Duodenal mucosa (tissue), 2 donors: Measurements from ENCODE around the gene EXD3.

ENCODE experiments used
- H3K27ac ChIP-seq: one replicate; pipeline ENCODE4 v1.7.0; 2013; ENCODE audit warnings: low read depth, low read length
- H3K27me3 ChIP-seq, 2 donors: one replicate each; pipeline ENCODE4 v1.7.0; 2013; ENCODE audit warnings: low read length in 2 of 2, control low read depth in 1 of 2; ENCODE audit not compliant: insufficient read depth in 2 of 2, control insufficient read depth in 1 of 2
- H3K36me3 ChIP-seq, 2 donors: one replicate each; pipeline ENCODE4 v1.7.0; 2013; ENCODE audit warnings: low read length in 2 of 2, control low read depth in 1 of 2; ENCODE audit not compliant: insufficient read depth in 2 of 2, control insufficient read depth in 1 of 2
- H3K4me1 ChIP-seq, 2 donors: one replicate each; pipeline ENCODE4 v1.7.0; 2013; ENCODE audit warnings: low read length in 2 of 2, control low read depth in 1 of 2; ENCODE audit not compliant: insufficient read depth in 2 of 2, control insufficient read depth in 1 of 2
- H3K4me3 ChIP-seq, 2 donors: one replicate each; pipeline ENCODE4 v1.7.0; 2013; ENCODE audit warnings: low read length in 2 of 2, low read depth in 1 of 2
- H3K9ac ChIP-seq, 2 donors: one replicate each; pipeline ENCODE4 v1.7.0; 2013; ENCODE audit warnings: low read length in 2 of 2, low read depth in 1 of 2
- H3K9me3 ChIP-seq, 2 donors: one replicate each; pipeline ENCODE4 v1.7.0; 2013; ENCODE audit warnings: low read length in 2 of 2, control low read depth in 1 of 2; ENCODE audit not compliant: control insufficient read depth in 1 of 2

EXD3 gene

GRCh38 chr9:137398561-137399468 is 24.1 kb downstream of the EXD3 start:
- H3K4me3 ChIP-seq = no peak overlapping the region
- H3K27me3 ChIP-seq = no peaks in the 10 kb centered on the region
- no peaks in the 10 kb centered on the region for H3K9me3 ChIP-seq
- no peak overlapping the region for H3K9ac ChIP-seq
- no peak overlapping the region for H3K27ac ChIP-seq
- peaks cover 6 to 7% of the 10 kb centered on the region in 2 donors for H3K4me1 ChIP-seq
- no peaks in the 10 kb centered on the region for H3K36me3 ChIP-seq

GRCh38 chr9:137397675-137398423 is 25.1 kb downstream of the EXD3 start:
- no peaks in the 10 kb centered on the region for H3K36me3 ChIP-seq
- no peaks in the 10 kb centered on the region for H3K27me3 ChIP-seq
- peaks cover 6 to 7% of the 10 kb centered on the region in 2 donors for H3K4me1 ChIP-seq
- H3K27ac ChIP-seq = no peak overlapping the region
- H3K9ac ChIP-seq = no peak overlapping the region
- H3K9me3 ChIP-seq = no peaks in the 10 kb centered on the region
- H3K4me3 ChIP-seq = no peak overlapping the region

- Histone ChIP-seq H3K9ac (no peak overlapping the region), H3K4me1 (peaks cover 6 to 7% of the 10 kb centered on the region in 2 donors), H3K4me3 (no peak overlapping the region), H3K36me3 (peaks cover 0 to 5% of the 10 kb centered on the region in 2 donors), H3K9me3 (no peaks in the 10 kb centered on the region), H3K27ac (no peak overlapping the region), H3K27me3 (no peaks in the 10 kb centered on the region)
Observed at GRCh38 chr9:137396634-137397367, 26.2 kb downstream of the EXD3 start.

GRCh38 chr9:137396227-137396626 is 26.7 kb downstream of the EXD3 start:
- no peak overlapping the region for H3K4me3 ChIP-seq
- no peak overlapping the region for H3K9ac ChIP-seq
- no peaks in the 10 kb centered on the region for H3K27me3 ChIP-seq
- H3K27ac ChIP-seq = no peak overlapping the region
- H3K36me3 ChIP-seq = peaks cover 0 to 5% of the 10 kb centered on the region in 2 donors
- H3K4me1 ChIP-seq = peaks cover 6 to 8% of the 10 kb centered on the region in 2 donors
- no peaks in the 10 kb centered on the region for H3K9me3 ChIP-seq

- no peak overlapping the region for H3K4me3 ChIP-seq
- peaks cover 0 to 5% of the 10 kb centered on the region in 2 donors for H3K36me3 ChIP-seq
- H3K27me3 ChIP-seq = no peaks in the 10 kb centered on the region
- no peak overlapping the region for H3K9ac ChIP-seq
- no peaks in the 10 kb centered on the region for H3K9me3 ChIP-seq
- no peak overlapping the region for H3K27ac ChIP-seq
- peaks cover 6 to 10% of the 10 kb centered on the region in 2 donors for H3K4me1 ChIP-seq
Observed at GRCh38 chr9:137395666-137396010, 27.3 kb downstream of the EXD3 start.

GRCh38 chr9:137394866-137395665 is 27.9 kb downstream of the EXD3 start:
- H3K27me3 ChIP-seq = no peaks in the 10 kb centered on the region
- H3K27ac ChIP-seq = no peak overlapping the region
- H3K9me3 ChIP-seq = no peaks in the 10 kb centered on the region
- no peak overlapping the region for H3K9ac ChIP-seq
- H3K36me3 ChIP-seq = peaks cover 0 to 5% of the 10 kb centered on the region in 2 donors
- H3K4me1 ChIP-seq = peaks cover 6 to 10% of the 10 kb centered on the region in 2 donors
- no peak overlapping the region for H3K4me3 ChIP-seq

- Histone ChIP-seq H3K9me3 (no peaks in the 10 kb centered on the region), H3K27me3 (no peaks in the 10 kb centered on the region), H3K4me3 (no peak overlapping the region), H3K36me3 (peaks cover 0 to 11% of the 10 kb centered on the region in 2 donors), H3K9ac (no peak overlapping the region), H3K27ac (no peak overlapping the region), H3K4me1 (peaks cover 0 to 3% of the 10 kb centered on the region in 2 donors)
Observed at GRCh38 chr9:137393176-137394150, 29.5 kb downstream of the EXD3 start.

GRCh38 chr9:137392232-137393007 is 30.5 kb downstream of the EXD3 start:
- H3K27me3 ChIP-seq = no peaks in the 10 kb centered on the region
- H3K27ac ChIP-seq = no peak overlapping the region
- peaks cover 0 to 11% of the 10 kb centered on the region in 2 donors for H3K36me3 ChIP-seq

More at GRCh38 chr9:137392232-137393007, 30.5 kb downstream of the EXD3 start:
- Histone ChIP-seq H3K9ac (no peak overlapping the region), H3K9me3 (no peaks in the 10 kb centered on the region), H3K4me3 (no peak overlapping the region), H3K4me1 (peaks cover 0 to 3% of the 10 kb centered on the region in 2 donors)
